K562 (cell line): Measurements from ENCODE around the gene HSPA1L. TPM values are rescaled to one million over a fixed set of nuclear protein-coding genes. Genes with fewer than 3 reads are reported as not detected.
A peak's percentile ranks its signal among the peaks of the same experiment; 100 is the strongest.
"Not testable (repeated sequence)": the region's sequence is repeated elsewhere in the genome, so short reads cannot be mapped to it uniquely, and the experiment has no call there.

ENCODE experiments used
- CXXC5 ChIP-seq: fragments of 250-450 bp; sonication (Bioruptor Pico); IDR thresholded peaks from 2 replicates; pipeline ENCODE4 v1.8.0; 2022; ENCODE audit warnings: inconsistent platforms, mild to moderate bottlenecking, moderate library complexity
- HBP1 ChIP-seq: fragments of 450-650 bp; formaldehyde crosslinking; IDR thresholded peaks from 2 replicates; pipeline ENCODE4 v1.4.0; 2022; ENCODE audit warnings: missing genetic modification characterization
- HSF4 ChIP-seq: fragments of 250-450 bp; sonication (Bioruptor Pico); IDR thresholded peaks from 2 replicates; pipeline ENCODE4 v2.1.2; 2022; ENCODE audit warnings: mild to moderate bottlenecking, moderate library complexity, borderline replicate concordance
- NR4A1 ChIP-seq, 2 experiments: fragments of 250-450 bp in 1 of 2; fragments of 450-650 bp in 1 of 2; sonication (Bioruptor Pico) in 1 of 2; IDR thresholded peaks; 2 replicates each; pipeline versions ENCODE4 v1.4.0 to v1.6.1; 2016 to 2020; ENCODE audit warnings: mild to moderate bottlenecking in 2 of 2, missing compliant biosample characterization in 1 of 2, missing genetic modification characterization in 1 of 2, moderate library complexity in 1 of 2
- OTX1 ChIP-seq: fragments of 450-650 bp; formaldehyde crosslinking; IDR thresholded peaks from 2 replicates; pipeline ENCODE4 v1.4.0; 2022; ENCODE audit warnings: mild to moderate bottlenecking
- ZBTB26 ChIP-seq: fragments of 450-650 bp; formaldehyde crosslinking; IDR thresholded peaks from 2 replicates; pipeline ENCODE4 v1.4.0; 2022; ENCODE audit warnings: missing genetic modification characterization
- ZNF583 ChIP-seq: fragments of 250-450 bp; sonication (Bioruptor Pico); IDR thresholded peaks from 2 replicates; pipeline ENCODE4 v1.4.0; 2020
- ZNF707 ChIP-seq: fragments of 250-450 bp; sonication (Bioruptor Pico); conservative IDR thresholded peaks from 2 replicates; pipeline ENCODE4 v1.8.0; 2022; ENCODE audit warnings: inconsistent platforms, mild to moderate bottlenecking, moderate library complexity
- polyA plus RNA-seq, 8 experiments: library from polyadenylated mRNA; depleted of rRNA in 4 of 8; stranded (reverse) in 5 of 8; unstranded in 3 of 8; fragments of >200 nt; fragmentation: Nextera tagmentation in 2 of 8; fragmentation: Illumina TruSeq in 1 of 8; extraction: Ambion mirVana in 2 of 8; extraction: Trizol in 1 of 8; gene quantifications; 2 replicates each; pipeline versions ENCODE4 v1.2.1 to v1.2.3, GENCODE V29; 2011 to 2014; ENCODE audit warnings: inconsistent platforms in 1 of 8, missing spikeins in 1 of 8
- total RNA-seq, 7 experiments: library from RNA; depleted of rRNA in 6 of 7; stranded (reverse); fragments of >200 nt in 6 of 7; fragmentation: Illumina TruSeq in 2 of 7; extraction: Trizol in 2 of 7; gene quantifications; 2 replicates each; pipeline versions ENCODE4 v1.2.1 to v1.2.3, GENCODE V29; 2011 to 2021; ENCODE audit warnings: low replicate concordance in 1 of 7

The HSPA1L gene
- total and polyA plus RNA-seq, 9 of the 15 experiments (the other 6 are each of a cell fraction or from before 2014, with no cell fraction given): 0.14 to 2.1 (median 1.3) TPM

GRCh38 chr6:31823592-31824196, 8.6 kb upstream of the HSPA1L start (continued):
- TF ChIP-seq HSF4 (CRISPR knock-in tag) (0 out of 2 replicates have a peak, but pooled peaks have one; percentile 14), ZBTB26 (CRISPR knock-in tag) (0 out of 2 replicates have a peak, but pooled peaks have one; percentile 56), ZNF583 (peak; percentile 74; the same call in 1 of the 2 replicates), CXXC5 (CRISPR knock-in tag) (peak; percentile 10; the same call in 1 of the 2 replicates), HBP1 (CRISPR knock-in tag) (0 out of 2 replicates have a peak, but pooled peaks have one; percentile 52), NR4A1 (CRISPR knock-in tag; IDR thresholded peaks at IDR 0.05) (0 out of 2 replicates have a peak, but pooled peaks have one; percentile 73), ZNF707 (CRISPR knock-in tag) (0 out of 2 replicates have a peak, but pooled peaks have one; percentile 50), OTX1 (CRISPR knock-in tag) (0 out of 2 replicates have a peak, but pooled peaks have one; percentile 12)
- not testable (repeated sequence) for TF ChIP-seq NR4A1 (tag; IDR thresholded peaks at IDR 0.05)
